GDM1 (cell line): Measurements from ENCODE around the gene ZNF462.

ENCODE experiments used
- DNase-seq: peaks from one replicate; lab custom pipeline; 2025; lab: John Stamatoyannopoulos, UW

Gene ZNF462

DNA sequence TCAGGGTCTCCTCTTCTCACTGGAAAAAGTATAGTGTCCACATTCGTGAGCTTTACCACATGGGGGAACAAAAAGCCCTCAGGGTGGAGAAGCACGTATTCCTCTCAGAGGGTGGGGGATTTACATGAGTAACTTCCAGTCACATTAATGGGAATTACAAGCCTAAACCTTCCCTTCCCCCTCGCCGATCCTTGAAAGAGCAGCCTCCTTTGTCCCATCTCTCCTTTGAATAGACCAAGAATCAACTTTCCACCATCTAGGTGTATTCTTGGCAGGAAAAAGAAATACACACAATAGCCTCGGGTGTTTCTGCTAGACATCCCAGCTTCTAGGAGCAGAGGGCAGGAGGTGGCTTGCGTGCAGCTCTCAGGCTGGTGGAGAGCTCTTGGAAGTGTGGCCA is 144.4 kb downstream of the ZNF462 start:
- DNase-seq, result no peak

DNA sequence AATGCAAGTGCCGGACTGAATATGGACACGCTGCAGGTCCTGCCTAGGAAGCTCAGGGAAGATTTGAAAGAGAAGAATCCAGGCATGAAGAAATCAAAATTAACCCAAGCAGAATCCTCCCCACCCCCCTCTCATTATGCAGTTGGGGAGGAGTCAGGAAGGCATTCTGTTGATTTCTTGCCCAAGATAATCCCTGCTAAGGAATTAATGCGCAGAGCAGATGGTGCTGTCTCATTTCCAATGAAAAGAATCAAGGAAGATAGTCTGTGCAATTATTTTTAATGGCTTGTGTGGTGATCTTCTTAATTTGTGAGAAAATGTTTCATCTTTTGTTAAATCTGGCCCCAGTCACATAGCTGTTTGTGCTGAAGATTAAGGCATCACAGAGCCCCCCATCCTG is 145.0 kb downstream of the ZNF462 start:
- no peak for DNase-seq

DNA sequence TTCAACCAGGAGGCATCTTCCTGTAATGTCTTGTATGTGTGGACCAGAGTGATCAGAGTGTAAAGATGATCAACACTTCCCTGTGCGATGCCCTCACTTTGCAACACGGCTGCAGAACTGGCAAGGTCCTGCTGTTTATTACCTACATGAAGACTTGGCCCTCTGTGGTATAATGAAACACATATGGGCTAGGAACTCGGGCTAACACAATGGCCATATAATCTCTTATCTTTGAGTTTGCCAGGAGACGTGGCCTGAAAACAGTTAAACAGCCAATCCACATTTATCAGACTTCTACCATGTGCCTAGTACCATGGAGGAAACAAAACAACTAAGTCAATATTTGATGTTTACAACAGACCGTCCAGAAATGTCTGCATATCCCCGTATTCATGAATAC is 145.5 kb downstream of the ZNF462 start:
- DNase-seq, result no peak

DNA sequence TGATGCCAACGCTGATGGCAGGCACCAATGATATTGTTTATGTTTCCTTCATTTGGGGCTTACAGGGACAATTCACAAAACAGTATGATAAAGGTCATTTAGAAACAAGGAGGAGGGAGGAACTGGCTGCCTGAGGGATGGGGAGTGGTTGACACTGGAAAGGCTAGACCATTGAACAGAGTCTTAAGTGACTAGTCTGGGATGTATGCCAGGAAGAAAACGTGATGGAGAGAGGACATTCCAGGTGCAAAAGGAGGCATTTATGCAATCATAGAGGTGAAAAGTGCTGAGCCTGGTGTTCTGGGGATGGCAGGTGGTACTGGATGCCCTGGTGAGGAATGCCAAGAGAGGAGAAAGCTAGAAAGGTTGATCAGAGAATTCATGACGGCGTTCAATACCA is 153.4 kb downstream of the ZNF462 start:
- no peak for DNase-seq

DNA sequence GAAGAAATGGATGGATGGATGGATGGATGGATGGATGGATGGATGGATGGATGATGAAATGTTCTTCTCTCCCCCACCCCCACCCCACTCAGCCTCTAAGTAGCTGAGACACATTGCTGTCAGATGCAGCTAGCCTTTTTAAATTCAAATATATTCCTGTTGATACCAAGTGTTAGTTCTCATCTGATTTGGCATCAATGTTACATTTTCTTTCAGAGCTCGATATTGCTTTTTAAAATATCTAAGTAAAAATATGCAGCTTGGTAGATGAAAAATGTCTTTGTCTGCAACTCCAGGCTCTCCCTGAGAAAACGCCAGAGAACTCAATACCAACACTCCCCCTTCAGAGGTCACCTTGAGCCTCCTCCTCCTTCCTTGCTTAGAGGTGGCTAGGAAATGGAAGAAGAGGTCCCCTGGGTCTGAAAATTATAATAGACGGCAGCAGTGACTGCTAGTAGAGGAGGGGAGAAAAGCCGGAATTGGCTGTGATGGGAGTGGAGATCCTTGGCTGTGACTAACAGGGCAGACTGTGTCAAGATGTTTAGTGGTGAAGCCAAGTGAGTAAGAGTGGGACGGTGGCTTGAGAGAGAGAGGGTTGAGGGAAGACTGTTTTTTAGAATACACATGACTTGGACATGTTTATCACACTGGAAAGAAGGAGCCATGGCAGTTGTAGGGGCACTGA is 156.0 kb downstream of the ZNF462 start:
- DNase-seq, result no peak

DNA sequence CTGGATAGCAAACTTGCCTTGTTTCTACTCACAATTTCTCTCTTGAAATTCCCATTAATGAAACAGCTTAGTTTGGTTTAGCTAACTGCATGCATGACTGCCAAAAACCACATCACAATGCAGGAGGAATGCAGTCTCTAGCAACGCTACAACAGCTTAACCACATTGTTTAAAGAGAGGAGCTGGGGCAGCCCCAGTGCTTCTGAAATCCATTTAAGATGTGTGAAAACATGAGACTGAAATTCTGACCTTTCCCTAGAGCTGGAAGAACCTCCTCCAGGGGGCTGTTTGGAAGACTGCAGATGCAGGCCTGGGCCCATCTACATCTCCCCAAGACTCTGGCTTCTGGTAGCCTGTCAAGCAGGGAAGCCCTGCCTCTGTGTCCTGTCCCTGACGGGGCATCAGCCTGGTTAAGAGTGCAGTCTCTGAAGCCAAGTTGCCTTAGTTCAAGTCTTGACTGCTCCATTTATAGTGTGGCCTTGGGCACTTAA is 157.1 kb downstream of the ZNF462 start:
- no peak for DNase-seq

DNA sequence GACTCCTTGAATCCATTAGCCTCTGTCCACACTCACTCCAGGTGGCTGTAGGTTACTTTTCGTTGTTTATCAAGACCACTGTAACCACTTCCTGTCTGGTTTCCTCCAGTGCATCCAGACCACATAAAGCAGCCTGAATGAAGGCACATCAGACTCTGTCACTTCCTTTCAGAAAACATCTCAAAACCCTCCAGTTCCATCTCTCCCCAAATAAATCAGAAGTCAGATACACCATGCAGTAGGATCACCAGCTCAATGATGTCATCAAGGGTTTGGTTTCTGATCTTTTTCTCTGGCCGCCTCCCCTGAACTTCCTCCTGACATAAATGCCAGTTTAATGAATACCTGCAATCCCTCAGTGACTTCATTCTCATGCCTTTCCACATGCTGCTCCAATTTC is 161.2 kb downstream of the ZNF462 start:
- DNase-seq, result no peak

DNA sequence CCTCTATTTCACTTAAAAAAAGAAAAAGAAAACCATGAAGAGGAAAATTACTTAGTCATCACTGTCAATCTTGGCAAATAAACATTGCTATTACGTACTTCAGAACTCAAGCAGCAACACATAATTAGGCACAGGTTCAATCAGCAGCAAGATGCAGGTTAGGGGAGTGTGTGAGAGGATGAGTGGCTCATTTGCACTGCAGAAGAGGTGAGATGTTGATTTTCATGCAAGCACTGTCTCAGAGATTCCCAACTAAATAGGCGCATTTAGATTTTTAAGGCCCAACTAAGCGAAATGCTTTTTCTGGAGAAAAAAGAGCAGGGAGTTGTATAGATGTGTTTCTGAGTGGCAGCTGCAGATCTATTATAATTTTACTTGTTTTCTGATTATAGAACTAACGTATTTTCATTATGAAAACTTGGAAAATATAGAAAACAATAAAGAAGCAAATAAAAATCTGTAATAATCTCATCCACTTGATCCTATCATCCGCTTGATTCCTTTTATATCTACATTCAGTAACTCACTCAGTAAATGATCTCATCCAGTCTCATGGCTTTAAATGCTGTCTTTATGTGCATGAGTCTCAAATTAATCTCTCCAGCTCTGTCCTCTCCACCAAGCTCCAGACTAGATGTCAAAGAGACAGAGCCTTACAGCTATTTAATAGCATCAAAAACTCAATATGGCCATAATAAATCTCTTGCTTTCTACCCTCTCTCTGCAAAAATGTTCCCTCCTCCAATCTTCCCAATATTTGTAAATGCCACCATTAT is 162.5 kb downstream of the ZNF462 start:
- no peak for DNase-seq

DNA sequence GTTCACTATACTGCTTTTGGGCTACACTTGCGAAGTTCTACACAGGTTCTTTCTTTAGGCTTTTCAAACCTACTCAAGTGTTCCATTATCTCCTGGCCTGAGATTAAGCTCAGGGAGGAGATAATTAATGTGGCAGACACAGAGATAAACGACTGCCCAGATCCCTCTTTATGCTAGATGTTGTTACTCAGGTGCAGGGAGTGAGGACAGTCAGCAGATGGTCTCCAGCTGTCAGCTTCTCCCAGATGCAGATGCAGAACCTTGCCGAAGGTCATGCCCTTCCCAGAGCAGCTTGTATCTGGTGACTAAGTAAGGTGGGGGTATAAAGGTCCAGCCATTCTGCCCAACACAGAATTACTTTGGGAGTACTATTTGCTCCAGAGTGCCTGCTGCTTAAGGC is 166.2 kb downstream of the ZNF462 start:
- no peak for DNase-seq

DNA sequence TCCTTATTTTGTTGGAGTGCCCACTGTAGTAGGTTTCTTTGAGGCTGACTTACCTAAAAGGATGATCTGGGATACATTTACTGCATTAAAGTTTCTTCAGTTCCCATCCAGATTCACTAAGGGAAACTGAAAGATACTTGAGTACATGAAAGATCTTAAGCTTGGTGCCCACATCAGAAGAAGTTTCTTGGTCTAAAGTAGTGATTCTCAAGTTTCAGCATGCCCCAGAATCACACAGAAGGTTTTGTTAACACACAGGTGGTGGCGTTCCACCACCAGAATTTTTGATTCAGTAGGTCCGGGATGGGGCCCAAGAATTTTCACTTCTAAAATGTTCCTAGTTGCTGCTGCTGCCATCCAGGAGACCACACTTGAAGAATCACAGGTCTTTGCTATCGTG is 171.0 kb downstream of the ZNF462 start:
- DNase-seq, result no peak

DNA sequence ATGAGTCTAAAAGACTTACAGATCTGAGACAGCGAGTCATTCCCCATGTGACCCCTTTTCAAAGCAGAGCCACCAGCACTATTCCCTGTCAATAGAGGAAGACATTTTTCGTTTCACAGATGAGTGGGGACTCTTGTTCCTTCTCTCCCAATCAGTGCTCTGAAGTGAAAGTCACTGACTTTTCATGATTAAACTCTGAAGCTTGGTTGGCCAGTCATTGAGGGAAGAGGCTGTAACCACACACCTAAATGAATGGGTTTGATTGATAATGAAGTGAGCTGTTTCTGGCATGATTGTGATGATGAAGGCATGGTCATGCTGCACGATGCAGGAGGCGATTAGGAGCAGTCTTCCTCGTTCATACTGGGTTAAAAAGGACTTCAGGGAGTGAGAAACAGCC is 171.9 kb downstream of the ZNF462 start:
- DNase-seq, result no peak

DNA sequence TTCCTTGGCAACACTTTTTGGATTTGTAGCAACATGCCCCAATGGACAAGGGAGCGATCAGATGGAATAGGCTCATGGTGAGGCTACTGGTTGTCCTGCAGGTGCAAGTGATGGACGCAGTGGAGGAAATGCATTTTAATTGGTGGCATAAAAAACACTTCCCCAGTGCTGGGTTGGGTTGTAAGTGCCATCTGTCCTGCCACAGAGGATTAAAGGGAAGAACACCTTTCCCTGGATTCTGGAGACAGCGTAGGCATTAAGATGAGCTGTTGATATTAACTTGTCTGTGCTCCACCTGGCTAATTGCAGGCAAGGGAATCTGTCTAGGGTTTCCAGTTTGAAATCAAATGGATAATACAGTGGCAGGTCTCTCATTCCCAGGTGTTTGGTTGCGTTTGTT is 173.4 kb downstream of the ZNF462 start:
- DNase-seq, result no peak

DNA sequence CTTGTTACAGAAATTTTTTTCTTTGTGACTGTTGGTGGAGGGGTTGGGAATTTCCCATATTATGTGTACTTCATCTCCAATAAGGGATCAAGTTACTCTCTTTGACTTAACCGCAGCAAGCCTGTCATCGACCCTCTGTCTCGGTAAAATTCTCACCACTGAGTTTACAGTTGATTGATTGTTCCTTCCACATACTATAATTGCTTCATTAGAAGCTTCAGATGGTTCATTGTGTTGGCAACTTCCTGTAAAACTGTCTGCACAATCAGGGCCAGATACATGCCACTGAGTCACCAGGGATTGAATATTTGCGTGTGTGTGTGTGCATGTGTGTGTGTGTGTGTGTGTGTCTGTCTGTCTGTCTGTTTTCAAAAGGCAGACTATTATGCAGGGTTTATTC is 176.6 kb downstream of the ZNF462 start:
- DNase-seq, result no peak

DNA sequence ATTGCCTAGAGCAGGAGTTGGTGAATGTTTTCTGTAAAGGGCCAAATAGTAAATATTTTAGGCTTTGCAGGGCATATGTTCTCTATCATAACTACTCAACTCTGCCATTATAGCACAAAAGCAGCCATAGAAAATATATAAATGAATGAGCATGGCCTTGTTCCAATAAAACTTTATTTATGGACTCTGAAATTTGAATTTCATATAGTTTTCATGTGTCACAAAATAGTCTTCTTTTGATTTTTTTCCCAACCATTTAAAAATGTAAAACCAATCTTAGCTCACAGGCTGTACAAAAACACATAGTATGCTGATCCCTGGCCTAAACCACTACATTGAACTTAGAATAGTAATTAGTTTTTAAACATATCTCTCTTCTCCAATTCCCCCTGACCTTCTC is 179.6 kb downstream of the ZNF462 start:
- DNase-seq, result no peak

DNA sequence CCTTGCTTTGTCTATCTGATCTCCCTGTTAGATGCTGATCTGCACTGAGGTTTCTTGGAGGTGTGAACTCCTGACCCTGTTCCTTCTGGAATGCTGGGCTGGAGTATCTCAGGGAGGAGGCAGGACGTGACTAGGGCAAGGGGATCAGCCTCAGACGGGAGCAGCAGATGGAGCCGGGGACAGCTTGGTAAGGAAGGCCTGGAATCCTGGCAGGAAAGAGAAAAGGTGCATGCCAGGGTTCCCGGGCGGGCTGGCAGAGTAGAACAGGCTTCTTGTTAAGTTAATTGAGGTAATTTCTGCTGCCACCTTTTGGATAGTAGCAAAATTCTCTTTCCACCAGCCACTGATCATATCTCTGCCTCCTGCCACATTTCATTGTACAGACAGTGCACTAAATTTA is 180.9 kb downstream of the ZNF462 start:
- DNase-seq, result no peak

DNA sequence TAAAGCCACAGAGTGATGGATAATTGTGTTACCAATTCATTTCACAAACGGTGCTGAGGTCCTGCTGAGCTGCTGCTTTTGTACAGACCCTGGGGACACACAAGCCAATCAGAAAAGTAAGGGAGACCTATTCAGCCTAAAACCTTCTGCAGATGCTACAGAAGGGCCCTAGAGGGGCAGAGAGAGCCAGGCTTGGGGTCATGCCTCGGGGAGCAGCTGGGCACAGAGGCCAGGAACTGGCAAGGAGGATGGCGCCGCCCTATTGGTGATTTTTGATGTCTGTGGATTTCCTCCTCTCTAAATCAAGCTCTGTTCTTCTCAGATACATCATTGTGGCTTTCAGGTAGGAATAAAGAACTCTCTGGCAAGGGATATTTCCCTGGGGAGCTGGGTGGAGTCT is 181.9 kb downstream of the ZNF462 start:
- no peak for DNase-seq

DNA sequence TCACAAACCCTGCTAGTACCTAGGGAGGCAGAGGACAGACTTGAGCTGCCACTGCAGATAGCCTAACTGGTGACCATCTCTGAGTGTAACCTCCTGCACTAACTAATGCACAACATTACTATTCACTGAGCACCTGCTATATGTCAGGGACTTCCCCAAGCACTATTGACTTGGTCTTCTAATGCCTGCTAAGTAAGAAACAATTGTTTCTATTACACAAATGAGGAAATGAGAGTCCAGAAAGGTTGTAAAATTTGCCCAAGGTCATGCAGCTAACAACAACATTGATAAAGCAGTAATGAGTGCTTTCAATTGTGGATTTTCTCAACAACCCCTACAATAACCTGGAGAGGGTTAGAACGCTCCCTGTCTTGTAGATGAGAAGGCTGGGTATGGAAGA is 183.7 kb downstream of the ZNF462 start:
- DNase-seq, result no peak

DNA sequence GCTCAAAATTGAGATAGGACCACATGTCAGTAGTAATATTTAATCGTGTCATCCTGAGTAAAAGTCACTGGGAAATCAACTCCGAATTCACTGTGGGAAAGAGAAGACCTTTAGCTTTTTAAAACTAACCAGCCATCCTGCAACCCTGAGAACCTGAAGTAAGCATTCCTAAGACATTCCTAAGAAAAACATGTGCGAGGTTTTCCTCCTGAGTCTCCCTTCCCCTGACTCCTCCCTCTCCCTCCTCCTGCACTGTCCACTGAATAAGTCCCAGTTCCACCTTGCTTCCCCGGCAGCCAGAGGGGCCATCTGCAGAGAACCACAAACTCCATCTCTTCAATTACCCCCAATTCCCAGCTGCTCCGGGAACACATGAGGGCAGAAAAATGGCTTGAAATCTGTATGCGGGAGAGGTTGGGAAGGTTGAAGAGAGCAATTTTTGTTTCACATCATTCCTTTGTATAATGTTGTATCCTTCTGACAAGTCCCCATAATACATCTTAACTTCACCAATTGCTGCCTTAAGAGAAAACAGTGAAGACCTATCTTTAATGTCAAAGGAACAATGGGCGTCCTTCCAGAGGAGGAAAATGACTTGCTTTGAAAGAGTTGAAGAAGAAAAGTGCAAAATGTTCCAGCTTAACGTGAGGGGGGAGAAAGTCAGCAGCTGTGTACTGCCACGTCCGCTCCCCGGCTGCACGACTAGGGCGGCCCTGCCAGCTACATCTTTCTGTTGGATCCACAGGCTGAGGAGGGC is 186.3 kb downstream of the ZNF462 start:
- DNase-seq, result no peak

DNA sequence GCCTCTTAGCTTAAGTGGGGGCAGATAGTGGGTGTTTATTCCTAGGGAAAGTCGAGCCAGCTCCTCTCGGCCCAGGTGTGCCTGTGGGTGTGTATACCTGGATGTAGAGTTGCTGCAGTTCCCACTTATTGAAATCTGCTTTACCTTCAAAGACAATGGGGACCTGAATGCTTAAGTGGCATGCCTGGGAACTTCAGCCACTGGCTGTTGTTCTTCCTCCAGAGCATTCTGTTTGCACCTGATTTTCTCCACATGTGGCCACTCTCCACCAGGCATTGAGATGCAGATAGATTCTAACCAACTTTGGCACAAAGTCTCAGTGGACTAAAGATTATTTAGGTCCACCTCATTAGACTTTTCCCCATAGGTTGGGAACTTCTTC is 186.8 kb downstream of the ZNF462 start:
- no peak for DNase-seq

DNA sequence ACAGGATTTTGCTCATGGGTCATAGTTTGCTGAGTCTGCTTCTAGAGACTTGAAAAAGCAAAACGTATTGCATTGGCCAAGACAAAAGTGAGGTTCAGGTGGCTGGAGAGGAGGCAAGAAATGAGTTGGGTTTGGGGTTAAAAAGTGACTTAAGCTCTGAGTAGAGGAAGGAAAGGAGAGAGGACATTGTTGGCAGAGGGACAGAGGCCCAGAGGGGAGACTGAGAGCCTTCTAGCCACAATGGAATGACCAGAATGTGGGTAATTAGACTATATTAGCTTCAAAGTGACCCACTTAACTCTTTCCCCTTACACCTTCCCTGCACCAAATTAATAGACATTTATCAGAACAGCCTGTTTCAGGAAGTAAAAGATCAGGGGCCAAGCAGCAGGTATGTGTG is 188.4 kb downstream of the ZNF462 start:
- no peak for DNase-seq

DNA sequence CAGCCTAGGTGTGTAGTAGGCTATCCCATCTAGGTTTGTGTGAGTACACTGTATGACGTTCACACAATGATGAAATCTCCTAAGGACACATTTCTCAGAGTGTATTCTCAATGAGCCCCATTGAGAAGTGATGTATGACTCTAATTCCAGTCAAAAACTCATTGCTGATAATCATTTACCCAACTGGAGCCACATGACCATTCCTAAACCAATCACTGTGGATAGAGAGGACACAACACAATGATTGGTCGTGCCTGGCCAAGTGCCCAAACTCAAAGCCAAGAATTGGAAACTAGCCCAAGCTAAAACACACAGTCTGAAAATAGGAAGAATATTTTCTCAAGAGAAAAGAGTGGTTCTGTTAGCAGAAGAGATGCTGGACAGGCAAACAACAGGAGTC is 191.2 kb downstream of the ZNF462 start:
- no peak for DNase-seq

DNA sequence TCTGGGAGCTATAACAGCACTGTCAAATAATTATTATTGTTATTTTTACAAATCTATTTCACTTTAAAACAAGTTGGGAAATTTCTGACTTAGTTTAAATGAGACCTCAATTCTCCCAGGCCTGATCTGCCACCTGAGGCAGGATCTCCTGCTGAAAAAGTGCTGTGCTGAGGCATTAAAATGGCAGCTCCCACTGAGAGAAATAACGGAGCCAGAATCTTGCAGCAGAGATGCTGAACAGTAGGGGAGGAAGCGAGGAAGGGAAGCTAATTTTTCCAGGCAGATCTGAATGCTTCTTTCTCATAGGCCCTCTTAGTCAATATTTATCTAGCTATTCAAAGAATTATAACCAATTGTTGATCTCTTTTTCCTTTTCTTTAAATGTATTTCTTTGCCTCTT is 196.3 kb downstream of the ZNF462 start:
- DNase-seq, result no peak

DNA sequence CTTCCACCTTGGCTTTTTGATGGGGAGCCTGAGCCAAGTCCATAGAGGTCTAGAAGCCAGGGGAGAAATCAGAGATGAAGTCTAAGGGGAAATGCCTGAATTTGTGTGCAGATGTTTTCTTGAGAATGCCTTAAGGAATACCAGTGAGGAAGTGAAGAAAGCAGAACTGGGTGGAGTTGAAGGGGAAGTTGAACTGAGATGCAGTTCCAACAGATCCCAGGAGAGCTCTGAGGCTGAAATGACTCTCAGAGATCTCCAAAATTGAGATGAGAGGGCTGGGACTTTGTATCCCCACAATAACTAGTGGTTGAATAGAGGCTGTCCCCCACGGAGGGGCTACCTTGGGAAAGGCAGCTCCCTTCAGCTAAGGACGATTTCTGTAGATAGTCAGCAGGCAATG is 197.1 kb downstream of the ZNF462 start:
- DNase-seq, result no peak
